ENCODE data around the gene GNG12. TPM values are rescaled to one million over a fixed set of nuclear protein-coding genes. Genes with fewer than 3 reads are reported as not detected.

Gene GNG12
- total RNA-seq, 6 donors from 2014 or later = 14.3 to 54.6 (median 45.1) TPM

GRCh38 chr1:67682659-67683197 lies 150.5 kb downstream of the GNG12 start:
- no peaks in the 10 kb centered on the region for H3K9me3 ChIP-seq
- ATAC-seq (ENCODE audit: low FRiP score in 2 of 2) (no peak), DNase-seq (no peak)
- H3K4me3 ChIP-seq = no peak overlapping the region
- peak overlapping the region in 2 of 4 donors; percentile 33 to 38 for H3K27ac ChIP-seq
- H3K27me3 ChIP-seq = no peaks in the 10 kb centered on the region
- peaks cover 14 to 34% (median 26%) of the 10 kb centered on the region in 4 donors for H3K4me1 ChIP-seq
- no peak for TF ChIP-seq CTCF (IDR thresholded peaks at IDR 0.05)
- TF ChIP-seq EP300 (IDR thresholded peaks at IDR 0.05) = no peak
- no peak for TF ChIP-seq POLR2AphosphoS5 (IDR thresholded peaks at IDR 0.05)
- no peak for TF ChIP-seq POLR2A (IDR thresholded peaks at IDR 0.05)
- WGBS, 2 donors = 51 to 78% methylated on average over 3 of the region's 3 CpGs
- peaks cover 0 to 1% (median 0%) of the 10 kb centered on the region in 4 donors for H3K36me3 ChIP-seq

- Histone ChIP-seq H3K36me3 (no peaks in the 10 kb centered on the region), H3K4me1 (peaks cover 5 to 18% (median 15%) of the 10 kb centered on the region in 4 donors), H3K27me3 (no peaks in the 10 kb centered on the region), H3K27ac (no peak overlapping the region), H3K4me3 (no peak overlapping the region), H3K9me3 (no peaks in the 10 kb centered on the region)
- DNase-seq = no peak
- TF ChIP-seq CTCF (IDR thresholded peaks at IDR 0.05) (no peak), EP300 (IDR thresholded peaks at IDR 0.05) (no peak), POLR2AphosphoS5 (IDR thresholded peaks at IDR 0.05) (no peak)
- 97 to 100% methylated on average over 2 of the region's 2 CpGs for WGBS, 2 donors
- ATAC-seq (ENCODE audit: low FRiP score in 2 of 2) = no peak
Measured at GRCh38 chr1:67680486-67680885, 152.8 kb downstream of the GNG12 start.

GRCh38 chr1:67679691-67680090 lies 153.6 kb downstream of the GNG12 start:
- DNase-seq = no peak
- no peak for ATAC-seq (ENCODE audit: low FRiP score in 2 of 2)
- H3K27ac ChIP-seq = no peak overlapping the region

GRCh38 chr1:67677930-67678329 lies 155.3 kb downstream of the GNG12 start:
- DNase-seq (no peak), ATAC-seq (ENCODE audit: low FRiP score in 2 of 2) (no peak)
- H3K27me3 ChIP-seq = no peaks in the 10 kb centered on the region
- no peak overlapping the region for H3K4me3 ChIP-seq
- no peaks in the 10 kb centered on the region for H3K36me3 ChIP-seq
- no peaks in the 10 kb centered on the region for H3K9me3 ChIP-seq
- no peak overlapping the region for H3K27ac ChIP-seq
- 76 to 90% methylated on average over 2 of the region's 2 CpGs for WGBS, 2 donors
- peaks cover 8 to 14% (median 13%) of the 10 kb centered on the region in 4 donors for H3K4me1 ChIP-seq
- TF ChIP-seq POLR2AphosphoS5 (IDR thresholded peaks at IDR 0.05) = no peak
- TF ChIP-seq EP300 (IDR thresholded peaks at IDR 0.05) = no peak
- TF ChIP-seq POLR2A (IDR thresholded peaks at IDR 0.05) = no peak
- no peak for TF ChIP-seq CTCF (IDR thresholded peaks at IDR 0.05)

More at GRCh38 chr1:67679691-67680090, 153.6 kb downstream of the GNG12 start:
- no peak overlapping the region for H3K4me3 ChIP-seq
- no peaks in the 10 kb centered on the region for H3K36me3 ChIP-seq
- H3K9me3 ChIP-seq = no peaks in the 10 kb centered on the region
- H3K27me3 ChIP-seq = no peaks in the 10 kb centered on the region
- TF ChIP-seq EP300 (IDR thresholded peaks at IDR 0.05) (no peak), POLR2AphosphoS5 (IDR thresholded peaks at IDR 0.05) (no peak), POLR2A (IDR thresholded peaks at IDR 0.05) (no peak), CTCF (IDR thresholded peaks at IDR 0.05) (no peak)
- H3K4me1 ChIP-seq = peaks cover 13 to 26% (median 20%) of the 10 kb centered on the region in 4 donors

- no peak for TF ChIP-seq POLR2AphosphoS5 (IDR thresholded peaks at IDR 0.05)
- no peak for TF ChIP-seq EP300 (IDR thresholded peaks at IDR 0.05)
- TF ChIP-seq CTCF (IDR thresholded peaks at IDR 0.05) = no peak
- no peak for TF ChIP-seq POLR2A (IDR thresholded peaks at IDR 0.05)
- Histone ChIP-seq H3K4me1 (peaks cover 7 to 13% (median 12%) of the 10 kb centered on the region in 4 donors), H3K9me3 (no peaks in the 10 kb centered on the region), H3K4me3 (no peak overlapping the region), H3K36me3 (no peaks in the 10 kb centered on the region), H3K27ac (no peak overlapping the region), H3K27me3 (no peaks in the 10 kb centered on the region)
- ATAC-seq (ENCODE audit: low FRiP score in 2 of 2) (no peak), DNase-seq (no peak)
- WGBS, 2 donors = 88 to 98% methylated on average over 2 of the region's 2 CpGs
Measured at GRCh38 chr1:67677408-67677807, 155.9 kb downstream of the GNG12 start.

Measured in upper lobe of left lung (tissue), 6 donors.